ENCODE data around the gene DNAH11. TPM values are rescaled to one million over a fixed set of nuclear protein-coding genes. Genes with fewer than 3 reads are reported as not detected.

Gene DNAH11
- total and polyA plus RNA-seq, 9 of the 15 experiments (the other 6 are each of a cell fraction or from before 2014, with no cell fraction given), result under 0.01 TPM; not detected in 7

GRCh38 chr7:21945454-21946221 lies 402.8 kb downstream of the DNAH11 start, which contains the start of gene CDCA7L (continued):
- TF ChIP-seq ZNF274 (IDR thresholded peaks at IDR 0.05; ENCODE audit: borderline replicate concordance, low read depth, low read length) (no peak), REST (IDR thresholded peaks at IDR 0.05; ENCODE audit: borderline replicate concordance) (no peak), REST (CRISPR knock-in tag; IDR thresholded peaks at IDR 0.05; ENCODE audit: low read depth) (no peak), MBD1 (CRISPR knock-in tag; IDR thresholded peaks at IDR 0.05) (no peak), GATAD2B (IDR thresholded peaks at IDR 0.05; ENCODE audit: borderline replicate concordance) (no peak), HCFC1 (IDR thresholded peaks at IDR 0.05; ENCODE audit: low read depth, low read length) (no peak), ATF7 (IDR thresholded peaks at IDR 0.05) (peak; percentile 98), HDAC8 (tag; IDR thresholded peaks at IDR 0.05) (no peak), TRIM28 (IDR thresholded peaks at IDR 0.05) (no peak), CXXC5 (CRISPR knock-in tag; IDR thresholded peaks at IDR 0.05) (peak; percentile 51; the same call in 1 of the 2 replicates), ZNF830 (CRISPR knock-in tag; IDR thresholded peaks at IDR 0.05) (no peak), FOXK2 (conservative IDR thresholded peaks at IDR 0.05 in 1 of 2, IDR thresholded peaks at IDR 0.05 in 1 of 2; ENCODE audit: low read depth in 2 of 2) (peak in 1 of 2 experiments; percentile 98; a peak in 2 of 4 replicates), U2AF1 (optimal IDR thresholded peaks at IDR 0.05; ENCODE audit: low read depth, low read length) (no peak), E2F6 (IDR thresholded peaks at IDR 0.05; ENCODE audit: borderline replicate concordance in 1 of 2, extremely low read depth in 1 of 2, insufficient read depth in 1 of 2, insufficient read length in 1 of 2, low read depth in 1 of 2, low read length in 1 of 2, poor library complexity in 1 of 2, severe bottlenecking in 1 of 2) (peak in 1 of 2 experiments; percentile 83)

Measured in K562 (cell line).